ENCODE data around the gene SLC35F3.

SLC35F3 gene

GRCh38 chr1:234260578-234260977, 356.1 kb downstream of the SLC35F3 start:
- DNase-seq (ENCODE audit: low read depth): no peak
- no peak overlapping the region for H3K4me3 ChIP-seq (ENCODE audit: low read depth, low read length)

DNA sequence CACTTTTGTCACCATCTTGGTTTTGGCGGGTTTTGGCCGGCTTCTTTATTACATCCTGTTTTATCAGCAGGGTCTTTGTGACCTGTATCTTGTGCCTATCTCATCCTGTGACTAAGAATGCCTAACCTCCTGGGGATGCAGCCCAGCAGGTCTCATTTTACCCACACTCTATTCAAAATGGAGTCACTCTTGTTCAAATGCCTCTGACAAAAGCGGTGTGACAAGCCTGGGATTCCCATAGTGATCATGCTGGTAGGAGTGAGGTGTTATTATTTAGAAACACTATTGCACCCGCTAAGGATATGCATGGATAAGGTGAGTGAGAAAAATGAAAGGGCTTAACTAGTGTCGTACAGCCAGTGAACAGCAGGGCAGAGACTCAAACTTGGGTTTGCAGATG, 357.1 kb downstream of the SLC35F3 start:
- DNase-seq (ENCODE audit: low read depth): no peak
- H3K4me3 ChIP-seq (ENCODE audit: low read depth, low read length): no peak overlapping the region

DNA sequence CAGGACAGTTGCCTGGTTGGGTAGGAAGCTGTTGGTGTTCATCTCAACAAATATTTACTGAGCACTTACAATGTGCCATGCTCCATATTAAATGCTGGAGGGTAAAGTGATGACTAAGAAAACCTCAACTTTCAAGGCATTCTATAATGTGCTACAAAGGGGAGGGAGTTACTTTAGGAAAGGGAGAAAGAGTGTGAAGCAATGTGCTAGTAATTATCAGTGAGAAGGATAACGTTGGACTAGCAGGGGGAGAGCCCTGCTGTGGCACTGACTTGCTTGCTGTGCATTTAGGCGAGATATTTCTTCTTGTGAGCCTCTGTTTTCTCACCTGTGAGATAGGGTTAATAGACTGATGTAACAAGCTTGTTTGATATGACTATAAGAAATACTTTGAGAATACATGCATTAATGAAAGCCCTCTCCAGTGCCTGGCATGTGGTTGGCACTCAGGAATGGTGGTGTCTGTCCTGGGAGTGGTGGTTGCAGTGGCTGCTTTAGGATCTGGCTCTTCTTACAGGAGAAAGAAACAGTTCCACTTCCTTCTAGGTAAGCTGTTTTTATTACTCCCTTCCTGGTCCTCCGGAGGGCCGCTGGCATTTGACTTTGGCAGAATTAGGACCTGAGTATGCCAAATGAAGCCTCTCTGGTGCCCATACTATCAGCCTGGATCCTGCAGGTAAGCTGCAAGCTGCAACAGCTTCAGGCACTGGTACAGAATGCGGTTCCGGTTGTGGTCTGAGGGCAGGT, 357.7 kb downstream of the SLC35F3 start:
- DNase-seq (ENCODE audit: low read depth): no peak
- no peak overlapping the region for H3K4me3 ChIP-seq (ENCODE audit: low read depth, low read length)

DNA sequence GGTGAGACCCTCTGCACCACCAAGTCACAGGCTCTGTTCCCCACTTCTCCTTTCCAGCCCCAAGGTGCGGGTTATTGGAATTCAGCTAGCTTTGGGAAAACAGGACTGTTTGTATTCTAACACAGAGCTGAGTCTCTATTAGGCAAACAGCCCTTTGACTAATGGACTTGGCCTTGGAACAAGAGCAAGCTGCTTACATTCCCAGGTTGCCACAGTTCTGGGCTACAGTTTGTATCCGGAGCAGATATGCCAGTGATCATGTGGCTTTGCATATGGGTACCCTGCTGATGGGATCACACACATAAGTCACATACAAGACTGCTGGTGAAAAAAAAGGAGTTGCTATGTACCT, 358.3 kb downstream of the SLC35F3 start:
- no peak overlapping the region for H3K4me3 ChIP-seq (ENCODE audit: low read depth, low read length)
- DNase-seq (ENCODE audit: low read depth): no peak

DNA sequence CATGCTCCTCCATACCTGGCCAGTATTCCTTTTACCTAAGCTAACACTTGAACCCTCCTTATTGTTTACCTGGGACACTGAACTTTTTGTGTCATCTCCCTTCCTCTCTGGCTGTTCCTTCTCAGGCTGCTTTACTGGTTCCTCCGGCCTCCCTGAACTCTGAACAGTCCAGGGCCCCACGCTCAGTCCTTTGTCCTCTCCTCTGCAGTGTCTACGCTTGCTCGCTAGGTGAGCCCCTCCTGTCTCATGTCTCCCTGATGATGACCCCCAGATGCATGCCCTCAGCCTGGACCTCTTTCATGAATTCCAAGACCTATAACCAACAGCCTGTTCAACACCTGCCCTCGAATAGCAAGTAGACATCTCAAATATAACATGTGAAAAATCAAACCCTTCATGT, 360.4 kb downstream of the SLC35F3 start:
- no peak overlapping the region for H3K4me3 ChIP-seq (ENCODE audit: low read depth, low read length)
- DNase-seq (ENCODE audit: low read depth): no peak

DNA sequence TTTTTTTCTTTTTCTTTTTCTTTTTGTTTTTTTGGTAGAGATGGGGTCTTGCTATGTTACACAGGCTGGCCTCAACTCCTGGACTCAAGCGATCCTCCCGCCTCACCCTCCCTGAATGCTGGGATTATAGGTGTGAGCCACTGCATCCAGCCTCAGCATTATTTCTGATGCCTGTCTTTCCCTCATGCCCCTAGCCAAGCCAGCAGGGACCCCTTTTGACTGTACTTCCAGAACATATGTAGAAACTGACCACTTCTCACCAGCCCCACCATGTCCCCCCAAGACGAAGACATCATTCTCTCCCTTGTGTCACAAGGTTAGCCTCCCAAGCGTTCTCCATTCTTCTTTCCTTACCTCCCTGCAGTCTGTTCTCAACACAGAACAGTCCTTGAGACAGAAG, 360.8 kb downstream of the SLC35F3 start:
- H3K4me3 ChIP-seq (ENCODE audit: low read depth, low read length): no peak overlapping the region
- DNase-seq (ENCODE audit: low read depth): no peak

DNA sequence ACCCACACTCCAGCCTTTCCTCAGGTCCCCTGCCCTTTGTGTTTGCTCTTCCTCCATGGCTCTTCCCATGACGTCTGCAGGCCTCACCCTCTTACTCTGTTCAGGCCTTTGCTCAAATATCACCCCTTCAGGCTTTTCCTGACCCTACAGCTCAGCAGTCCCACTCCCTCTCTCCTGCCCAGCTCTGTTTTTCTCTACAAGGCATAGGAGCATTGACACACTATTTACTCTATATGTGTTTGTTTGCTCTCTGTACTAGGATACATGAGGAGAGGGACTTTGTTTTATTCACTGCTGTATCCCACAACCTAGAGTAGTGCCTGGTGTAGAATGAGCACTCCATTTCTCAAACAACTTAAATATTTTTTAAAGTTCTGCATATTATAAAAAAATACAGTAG, 361.4 kb downstream of the SLC35F3 start:
- no peak overlapping the region for H3K4me3 ChIP-seq (ENCODE audit: low read depth, low read length)

GRCh38 chr1:234270093-234270492, 365.6 kb downstream of the SLC35F3 start:
- DNase-seq (ENCODE audit: low read depth): no peak

More for the DNA sequence above, 361.4 kb downstream of the SLC35F3 start:
- DNase-seq (ENCODE audit: low read depth): no peak

DNA sequence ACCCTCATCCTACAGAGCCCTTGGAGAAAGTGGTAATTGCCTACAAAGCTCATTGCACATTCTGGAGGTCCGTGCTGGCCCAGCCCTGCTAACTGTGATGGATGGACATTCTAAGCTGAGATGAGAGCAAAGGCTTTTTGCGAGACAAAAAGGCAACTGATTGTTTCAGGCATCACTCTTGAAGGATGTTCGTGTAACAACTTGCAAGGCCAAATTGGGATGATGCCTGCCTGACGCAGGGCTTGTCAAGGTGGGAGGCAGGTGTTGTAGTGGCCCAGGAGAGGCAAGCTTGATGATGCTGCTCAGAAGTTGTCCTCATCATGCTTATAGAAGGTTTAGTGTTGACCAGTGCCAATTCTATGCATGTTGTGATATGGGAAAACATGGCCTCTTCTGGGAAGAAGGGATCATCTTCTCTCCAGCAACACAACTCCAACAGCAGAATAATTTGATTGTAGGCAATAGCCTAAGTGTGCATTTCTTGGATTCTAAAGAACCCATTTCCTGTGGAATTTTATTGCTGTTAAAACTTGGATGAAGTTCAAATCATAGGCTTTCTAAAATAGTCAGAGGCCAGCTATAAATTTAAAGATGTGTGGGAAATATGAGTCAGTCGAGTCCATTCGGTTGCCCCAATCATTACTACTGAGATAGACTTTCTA, 366.2 kb downstream of the SLC35F3 start:
- no peak overlapping the region for H3K4me3 ChIP-seq (ENCODE audit: low read depth, low read length)

More at GRCh38 chr1:234270093-234270492, 365.6 kb downstream of the SLC35F3 start:
- H3K4me3 ChIP-seq (ENCODE audit: low read depth, low read length): no peak overlapping the region

GRCh38 chr1:234271243-234271606, 366.7 kb downstream of the SLC35F3 start:
- no peak overlapping the region for H3K4me3 ChIP-seq (ENCODE audit: low read depth, low read length)
- no peak for DNase-seq (ENCODE audit: low read depth)

More for the DNA sequence above, 366.2 kb downstream of the SLC35F3 start:
- no peak for DNase-seq (ENCODE audit: low read depth)

GRCh38 chr1:234272656-234273312, 368.3 kb downstream of the SLC35F3 start:
- no peak for DNase-seq (ENCODE audit: low read depth)
- H3K4me3 ChIP-seq (ENCODE audit: low read depth, low read length): no peak overlapping the region

DNA sequence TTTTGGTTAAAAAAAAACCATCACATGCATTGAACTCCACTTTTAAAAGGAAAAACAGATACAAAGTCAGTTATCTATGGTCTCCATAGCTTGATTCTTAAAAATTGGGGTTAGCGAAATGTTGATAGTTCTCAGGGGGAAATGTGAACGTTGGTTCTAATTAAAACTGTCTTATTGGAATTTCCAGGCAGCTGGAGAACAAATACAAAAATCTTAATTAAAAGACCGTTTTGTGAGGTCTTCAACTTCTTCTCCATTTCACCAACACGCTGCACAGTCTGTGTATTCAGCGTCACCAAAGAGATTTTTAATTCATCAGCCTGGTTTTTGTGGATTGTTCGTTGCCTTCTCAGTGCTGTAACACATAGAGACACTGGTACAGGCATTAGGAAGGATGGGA, 369.5 kb downstream of the SLC35F3 start:
- no peak overlapping the region for H3K4me3 ChIP-seq (ENCODE audit: low read depth, low read length)
- DNase-seq (ENCODE audit: low read depth): no peak

GRCh38 chr1:234276151-234276788, 371.8 kb downstream of the SLC35F3 start:
- no peak overlapping the region for H3K4me3 ChIP-seq (ENCODE audit: low read depth, low read length)
- no peak for DNase-seq (ENCODE audit: low read depth)

DNA sequence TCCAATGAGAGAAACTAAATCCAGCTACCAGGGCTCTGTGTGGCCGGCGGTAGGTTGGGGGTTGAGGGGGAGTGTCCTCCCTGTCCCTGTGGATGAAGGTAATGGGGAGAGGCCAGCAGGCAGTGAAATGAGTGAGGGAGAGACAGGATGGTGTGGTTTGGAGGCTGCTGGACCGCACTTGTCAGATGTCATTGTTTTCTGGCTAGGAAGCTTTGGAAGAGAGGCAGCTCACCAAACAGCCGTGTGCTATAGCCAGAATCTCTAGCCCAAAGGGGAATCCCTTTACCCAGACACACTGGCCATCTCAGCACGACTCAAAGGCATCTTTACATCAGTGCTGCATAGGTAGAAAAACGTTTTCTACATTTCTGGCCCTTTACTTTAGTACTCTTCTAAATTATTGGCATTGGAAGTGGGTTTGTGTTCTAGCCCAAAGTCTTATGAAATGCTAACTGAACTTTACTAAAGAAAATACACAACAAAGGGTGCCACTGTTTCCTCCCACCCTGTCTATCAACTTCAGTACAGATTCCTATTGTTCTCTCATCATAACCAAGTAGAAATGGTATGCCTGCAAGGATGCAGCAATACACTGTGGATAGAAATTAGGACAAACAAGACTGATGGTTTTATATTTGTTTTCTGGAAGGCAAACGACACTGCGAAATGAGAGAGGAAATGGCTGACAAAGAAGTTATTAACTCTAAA, 372.8 kb downstream of the SLC35F3 start:
- H3K4me3 ChIP-seq (ENCODE audit: low read depth, low read length): no peak overlapping the region
- no peak for DNase-seq (ENCODE audit: low read depth)

DNA sequence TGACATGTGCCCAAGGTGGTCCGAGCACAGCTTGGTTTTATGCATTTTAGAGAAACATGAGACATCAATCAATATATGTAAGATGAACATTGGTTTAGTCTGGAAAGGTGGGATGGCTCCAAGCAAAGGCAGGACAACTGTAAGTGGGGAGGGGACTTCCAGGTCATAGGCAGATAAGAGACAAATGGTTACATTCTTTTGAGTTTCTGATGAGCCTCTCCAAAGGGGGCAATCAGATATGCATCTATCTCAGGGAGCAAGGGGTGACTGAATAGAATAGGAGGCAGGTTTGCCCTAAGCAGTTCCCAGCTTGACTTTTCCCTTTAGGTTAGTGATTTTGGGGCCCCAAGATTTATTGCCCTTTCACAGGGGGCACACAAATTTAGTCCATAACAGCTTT, 374.5 kb downstream of the SLC35F3 start:
- H3K4me3 ChIP-seq (ENCODE audit: low read depth, low read length): no peak overlapping the region
- DNase-seq (ENCODE audit: low read depth): no peak

- no peak for DNase-seq (ENCODE audit: low read depth)
- no peak overlapping the region for H3K4me3 ChIP-seq (ENCODE audit: low read depth, low read length)
These were observed 376.0 kb downstream of the SLC35F3 start for GRCh38 chr1:234280500-234280899.

DNA sequence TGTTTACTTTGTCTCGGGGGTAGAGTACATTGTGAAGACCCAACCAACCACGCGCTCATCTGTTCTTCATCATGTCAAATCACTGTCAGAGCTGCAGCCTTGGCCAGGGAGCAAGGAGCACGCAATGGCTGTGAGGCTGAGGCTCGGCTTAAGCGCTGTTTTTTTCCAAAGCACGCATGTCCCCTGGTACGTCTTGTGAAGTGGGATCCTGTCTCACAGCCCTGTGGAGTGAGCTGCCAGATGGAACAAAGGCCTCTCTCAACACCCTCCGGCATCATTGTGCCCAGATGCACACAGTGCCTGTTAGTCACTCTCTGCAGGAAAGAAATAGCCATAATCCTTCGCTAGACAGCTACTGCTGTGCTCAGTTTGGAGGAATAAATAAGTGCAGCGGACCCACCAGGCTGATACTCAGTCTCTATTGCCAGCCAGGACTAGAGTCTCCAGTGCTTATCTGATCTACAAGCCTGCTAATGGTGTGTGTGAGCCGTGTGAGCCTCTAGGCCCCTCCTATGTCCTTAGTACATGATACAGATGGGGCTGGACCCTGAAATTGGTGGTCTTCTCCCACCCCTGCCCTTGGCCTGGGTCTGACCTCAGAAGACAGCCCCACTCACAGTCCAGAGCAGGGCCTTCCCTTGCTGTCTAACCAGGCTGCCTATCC, 377.5 kb downstream of the SLC35F3 start:
- no peak for DNase-seq (ENCODE audit: low read depth)
- no peak overlapping the region for H3K4me3 ChIP-seq (ENCODE audit: low read depth, low read length)

DNA sequence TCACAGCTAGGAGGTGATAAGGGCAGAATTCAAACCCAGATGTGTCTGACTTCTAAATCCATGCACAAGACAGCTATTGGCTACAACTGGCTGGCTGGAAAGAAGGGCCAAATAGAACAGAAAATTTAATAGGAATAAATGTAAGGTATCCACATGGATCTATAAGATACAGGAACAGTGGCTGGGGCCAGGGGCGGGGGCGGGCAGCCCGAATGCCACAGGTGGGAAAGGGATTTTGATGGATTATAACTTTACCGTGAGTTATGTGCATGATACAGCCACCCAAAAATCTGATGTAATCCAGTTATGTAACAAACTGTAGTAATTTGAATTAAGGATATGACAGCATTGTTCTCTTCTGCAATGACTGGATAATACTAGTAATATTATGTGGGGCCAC, 381.7 kb downstream of the SLC35F3 start:
- no peak overlapping the region for H3K4me3 ChIP-seq (ENCODE audit: low read depth, low read length)
- no peak for DNase-seq (ENCODE audit: low read depth)

GRCh38 chr1:234288946-234289345, 384.5 kb downstream of the SLC35F3 start:
- no peak overlapping the region for H3K4me3 ChIP-seq (ENCODE audit: low read depth, low read length)
- DNase-seq (ENCODE audit: low read depth): no peak

Measured in skeletal muscle cell (primary cell).